Mesothelial cell of epicardium (in vitro differentiated cells): ENCODE results near the gene VPS33A. TPM values are rescaled to one million over a fixed set of nuclear protein-coding genes. Genes with fewer than 3 reads are reported as not detected.
"Not testable (repeated sequence)": the region's sequence is repeated elsewhere in the genome, so short reads cannot be mapped to it uniquely, and the experiment has no call there.

Experiments used
- DNase-seq, 2 experiments: peaks; one replicate each; pipeline ENCODE4 v3.0.0; 2021; ENCODE audit warnings: low spot score in 2 of 2; ENCODE audit not compliant: unreplicated experiment in 2 of 2
- H3K27ac Mint-ChIP-seq: 2 replicates; pipeline ENCODE4 v1.8.0; 2021; ENCODE audit warnings: mixed read lengths
- H3K27me3 Mint-ChIP-seq: 2 replicates; pipeline ENCODE4 v1.8.0; 2021; ENCODE audit warnings: low read depth, mixed read lengths
- H3K36me3 Mint-ChIP-seq: 2 replicates; pipeline ENCODE4 v1.8.0; 2021; ENCODE audit warnings: mixed read lengths
- H3K4me1 Mint-ChIP-seq: 2 replicates; pipeline ENCODE4 v1.8.0; 2021; ENCODE audit warnings: mixed read lengths
- H3K4me3 Mint-ChIP-seq: 2 replicates; pipeline ENCODE4 v1.8.0; 2021; ENCODE audit warnings: mild to moderate bottlenecking, moderate library complexity, mixed read lengths
- H3K9me3 Mint-ChIP-seq: 2 replicates; pipeline ENCODE4 v1.8.0; 2021; ENCODE audit warnings: mixed read lengths
- total RNA-seq: library from RNA; stranded (reverse); gene quantifications from 3 replicates; pipeline ENCODE4 v1.2.1, GENCODE V29; 2021
- TF ChIP-seq, protein P1 (sequence below): fragments of 200-600 bp; sonication (generic); IDR thresholded peaks from one replicate; pipeline ENCODE4 v1.5.0; 2021; ENCODE audit warnings: antibody characterized with exemption; ENCODE audit not compliant: unreplicated experiment

Gene VPS33A
- total RNA-seq, 1 donor from 2014 or later = 28.4 TPM

DNA sequence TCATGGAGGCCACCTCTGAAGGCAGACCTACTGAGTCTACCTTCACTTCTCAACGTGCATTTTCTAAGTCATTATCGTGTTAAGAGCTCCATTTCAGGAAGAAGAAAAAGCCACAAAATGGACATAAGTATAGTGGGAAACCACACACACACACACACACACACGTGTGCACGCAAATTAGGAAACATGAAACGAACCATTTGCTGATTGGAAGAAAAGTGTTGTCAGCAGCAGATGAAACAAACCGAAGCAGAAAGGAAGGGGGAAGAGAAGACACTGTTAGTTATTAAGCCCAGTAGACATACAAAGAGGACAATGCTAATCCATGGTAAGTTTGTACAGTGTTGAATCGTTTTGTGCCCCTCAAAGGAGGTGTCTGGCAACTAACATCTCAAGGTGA is 9.9 kb upstream of the VPS33A start:
- no peak for DNase-seq
- no peaks in the 10 kb centered on the region for H3K27me3 Mint-ChIP-seq
- H3K27ac Mint-ChIP-seq = no peak overlapping the region
- no peaks in the 10 kb centered on the region for H3K9me3 Mint-ChIP-seq
- TF ChIP-seq, protein P1, sequence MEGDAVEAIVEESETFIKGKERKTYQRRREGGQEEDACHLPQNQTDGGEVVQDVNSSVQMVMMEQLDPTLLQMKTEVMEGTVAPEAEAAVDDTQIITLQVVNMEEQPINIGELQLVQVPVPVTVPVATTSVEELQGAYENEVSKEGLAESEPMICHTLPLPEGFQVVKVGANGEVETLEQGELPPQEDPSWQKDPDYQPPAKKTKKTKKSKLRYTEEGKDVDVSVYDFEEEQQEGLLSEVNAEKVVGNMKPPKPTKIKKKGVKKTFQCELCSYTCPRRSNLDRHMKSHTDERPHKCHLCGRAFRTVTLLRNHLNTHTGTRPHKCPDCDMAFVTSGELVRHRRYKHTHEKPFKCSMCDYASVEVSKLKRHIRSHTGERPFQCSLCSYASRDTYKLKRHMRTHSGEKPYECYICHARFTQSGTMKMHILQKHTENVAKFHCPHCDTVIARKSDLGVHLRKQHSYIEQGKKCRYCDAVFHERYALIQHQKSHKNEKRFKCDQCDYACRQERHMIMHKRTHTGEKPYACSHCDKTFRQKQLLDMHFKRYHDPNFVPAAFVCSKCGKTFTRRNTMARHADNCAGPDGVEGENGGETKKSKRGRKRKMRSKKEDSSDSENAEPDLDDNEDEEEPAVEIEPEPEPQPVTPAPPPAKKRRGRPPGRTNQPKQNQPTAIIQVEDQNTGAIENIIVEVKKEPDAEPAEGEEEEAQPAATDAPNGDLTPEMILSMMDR = no peak
- H3K4me3 Mint-ChIP-seq = no peak overlapping the region
- H3K4me1 Mint-ChIP-seq = peaks cover 9% of the 10 kb centered on the region
- peaks cover 16% of the 10 kb centered on the region for H3K36me3 Mint-ChIP-seq

DNA sequence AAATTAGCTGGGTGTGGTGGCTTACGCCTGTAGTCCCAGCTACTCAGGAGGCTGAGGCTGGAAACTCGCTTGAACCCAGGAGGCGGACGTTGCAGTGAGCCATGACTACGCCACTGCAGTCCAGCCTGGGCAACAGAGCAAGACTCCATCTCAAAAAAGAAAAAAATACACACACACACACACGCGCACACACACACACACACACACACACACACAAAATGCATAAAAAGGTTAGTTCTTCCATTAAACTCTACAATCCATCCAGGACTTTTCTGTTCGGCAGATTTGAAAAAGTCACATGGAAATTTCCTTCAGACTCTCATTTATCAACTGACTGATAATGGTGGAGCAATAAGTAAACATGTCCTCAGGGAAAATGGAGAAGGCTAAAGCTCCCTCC is 9.2 kb upstream of the VPS33A start:
- peaks cover 16% of the 10 kb centered on the region for H3K36me3 Mint-ChIP-seq
- H3K27ac Mint-ChIP-seq = no peak overlapping the region
- peaks cover 9% of the 10 kb centered on the region for H3K4me1 Mint-ChIP-seq
- H3K9me3 Mint-ChIP-seq = no peaks in the 10 kb centered on the region
- DNase-seq = no peak
- TF ChIP-seq, protein P1 = no peak
- H3K4me3 Mint-ChIP-seq = no peak overlapping the region
- no peaks in the 10 kb centered on the region for H3K27me3 Mint-ChIP-seq

DNA sequence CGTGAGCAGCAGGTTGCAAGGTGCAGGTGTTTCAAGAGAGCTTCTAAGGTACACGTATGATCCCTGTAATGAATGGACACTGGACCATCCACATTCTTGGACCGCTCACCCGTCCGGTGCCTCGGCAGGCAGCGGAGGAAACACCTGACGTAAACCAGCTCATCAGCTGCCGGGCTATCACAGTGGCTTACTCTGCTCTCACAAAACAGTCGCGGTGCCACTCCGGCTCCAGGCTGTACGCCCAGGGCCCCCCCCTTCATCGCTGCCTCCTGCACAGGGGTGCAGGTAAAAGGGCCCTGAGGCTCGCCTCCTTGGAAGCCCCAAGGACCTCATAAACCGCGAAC is 436 bp downstream of the VPS33A start:
- no peak for DNase-seq
- Mint-ChIP-seq H3K4me1 (peaks cover 9% of the 10 kb centered on the region), H3K27ac (peak overlapping the region; percentile 99), H3K27me3 (peaks cover 3% of the 10 kb centered on the region), H3K36me3 (peaks cover 14% of the 10 kb centered on the region), H3K4me3 (peak overlapping the region; percentile 90), H3K9me3 (no peaks in the 10 kb centered on the region)
- TF ChIP-seq, protein P1 = no peak

DNA sequence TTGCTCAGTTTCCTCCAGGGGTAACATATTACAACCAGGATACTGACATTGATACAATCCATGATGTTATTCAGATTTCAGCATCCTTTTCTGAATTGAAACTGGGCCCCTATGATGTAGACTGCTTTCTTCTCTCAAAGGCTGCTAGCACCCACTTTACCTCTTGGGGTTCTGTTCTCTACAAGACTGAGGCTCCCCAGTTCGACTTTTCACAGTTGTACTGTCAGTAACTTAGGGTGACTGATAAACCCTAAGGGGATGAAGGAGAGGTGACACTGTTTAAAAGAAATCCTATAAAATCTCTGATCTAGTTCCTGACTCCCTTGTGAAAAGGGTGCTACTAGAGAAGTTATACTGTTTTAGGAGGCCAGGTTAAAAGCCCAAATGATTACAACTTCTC is 818 bp downstream of the VPS33A start:
- Mint-ChIP-seq H3K9me3 (no peaks in the 10 kb centered on the region), H3K27ac (peak overlapping the region; percentile 99), H3K27me3 (peaks cover 3% of the 10 kb centered on the region), H3K36me3 (peaks cover 16% of the 10 kb centered on the region), H3K4me1 (peaks cover 9% of the 10 kb centered on the region), H3K4me3 (peak overlapping the region; percentile 90)
- TF ChIP-seq, protein P1 = no peak
- no peak for DNase-seq

DNA sequence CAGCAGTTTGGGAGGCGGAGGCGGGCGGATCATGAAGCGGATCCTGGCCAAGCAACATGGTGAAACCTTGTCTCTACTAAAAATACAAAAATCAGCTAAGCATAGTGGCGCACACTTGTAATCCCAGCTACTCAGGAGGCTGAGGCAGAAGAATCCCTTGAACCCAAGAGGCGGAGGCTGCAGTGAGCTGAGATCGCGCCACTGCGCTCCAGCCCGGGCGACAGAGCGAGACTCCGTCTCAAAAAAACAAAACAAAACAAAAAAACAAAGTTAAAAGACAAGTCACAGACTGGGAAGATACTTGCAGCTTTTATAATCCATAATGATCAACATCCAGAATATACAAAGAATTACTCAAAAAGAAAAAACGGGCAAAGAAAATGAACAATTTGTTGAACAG is 5.6 kb downstream of the VPS33A start:
- H3K36me3 Mint-ChIP-seq = peaks cover 30% of the 10 kb centered on the region
- not testable (repeated sequence) for H3K4me1 Mint-ChIP-seq, DNase-seq, H3K9me3 Mint-ChIP-seq, H3K27ac Mint-ChIP-seq, H3K27me3 Mint-ChIP-seq, H3K4me3 Mint-ChIP-seq

DNA sequence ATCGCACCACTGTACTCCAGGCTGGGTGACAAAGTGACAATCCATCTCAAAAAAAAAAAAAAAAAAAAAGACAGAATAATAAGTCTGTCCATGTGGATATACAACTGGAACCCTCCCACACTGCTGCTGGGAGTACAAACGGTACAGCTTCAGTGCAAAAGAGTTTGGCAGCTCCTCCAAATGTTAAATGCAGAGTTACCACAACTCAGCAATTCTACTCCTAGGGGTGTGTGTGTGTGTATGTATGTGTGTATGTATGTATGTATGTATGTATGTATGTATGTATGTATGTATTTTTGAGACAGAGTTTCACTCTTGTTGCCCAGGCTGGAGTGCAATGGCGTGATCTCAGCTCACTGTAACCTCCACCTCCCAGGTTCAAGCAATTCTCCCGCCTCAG is 7.4 kb downstream of the VPS33A start:
- H3K27me3 Mint-ChIP-seq, DNase-seq, H3K4me3 Mint-ChIP-seq, H3K27ac Mint-ChIP-seq, H3K9me3 Mint-ChIP-seq, H3K4me1 Mint-ChIP-seq: not testable (repeated sequence)
- H3K36me3 Mint-ChIP-seq = peaks cover 33% of the 10 kb centered on the region

DNA sequence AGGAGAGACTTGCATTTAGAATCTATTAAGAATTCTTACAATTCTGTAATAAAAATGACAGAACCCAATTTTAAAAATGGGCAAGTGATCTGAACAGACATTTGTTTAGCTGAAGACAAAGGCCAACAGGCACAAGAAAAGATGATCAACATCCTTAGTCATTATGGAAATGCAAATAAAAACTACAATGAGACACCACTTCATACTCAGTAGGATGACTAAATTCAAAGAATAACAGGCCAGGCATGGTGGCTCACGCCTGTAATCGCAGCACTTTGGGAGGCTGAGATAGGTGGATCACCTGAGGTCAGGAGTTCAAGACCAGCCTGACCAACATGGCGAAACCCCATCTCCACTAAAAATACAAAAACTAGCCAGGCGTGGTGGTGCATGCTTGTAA is 7.8 kb downstream of the VPS33A start:
- H3K27ac Mint-ChIP-seq, H3K9me3 Mint-ChIP-seq, H3K4me3 Mint-ChIP-seq, DNase-seq, H3K4me1 Mint-ChIP-seq, H3K27me3 Mint-ChIP-seq: not testable (repeated sequence)
- peaks cover 31% of the 10 kb centered on the region for H3K36me3 Mint-ChIP-seq
